Karpas-422 (cell line): Measurements from ENCODE around the gene MTCL1. TPM values are rescaled to one million over a fixed set of nuclear protein-coding genes. Genes with fewer than 3 reads are reported as not detected.

ENCODE experiments used
- DNase-seq: peaks from one replicate; pipeline ENCODE4 v3.0.0-alpha.2; 2015
- H2AFZ ChIP-seq: fragments of 200-600 bp; sonication (generic); 2 replicates; pipeline ENCODE4 v1.6.1; 2014; ENCODE audit warnings: antibody characterized with exemption, low read length, mixed read lengths
- H3K27ac ChIP-seq: fragments of 200-600 bp; sonication (generic); 2 replicates; pipeline ENCODE4 v1.5.1; 2014; ENCODE audit warnings: mild to moderate bottlenecking, low read length, moderate library complexity
- H3K27me3 ChIP-seq: fragments of 200-600 bp; sonication (generic); 2 replicates; pipeline ENCODE4 v1.6.1; 2014; ENCODE audit warnings: low read length, mixed read lengths
- H3K36me3 ChIP-seq: fragments of 200-600 bp; sonication (generic); 2 replicates; pipeline ENCODE4 v1.6.1; 2014; ENCODE audit warnings: low read length, mixed read lengths; ENCODE audit not compliant: insufficient read depth
- H3K4me1 ChIP-seq: fragments of 200-600 bp; sonication (generic); 2 replicates; pipeline ENCODE4 v1.6.1; 2014; ENCODE audit warnings: mild to moderate bottlenecking, low read length, mixed read lengths
- H3K4me2 ChIP-seq: fragments of 200-600 bp; sonication (generic); 2 replicates; pipeline ENCODE4 v1.6.1; 2014; ENCODE audit warnings: low read length, low read depth, mild to moderate bottlenecking; ENCODE audit not compliant: poor library complexity, severe bottlenecking
- H3K4me3 ChIP-seq: fragments of 200-600 bp; sonication (generic); 2 replicates; pipeline ENCODE4 v1.5.1; 2014; ENCODE audit warnings: mild to moderate bottlenecking, antibody characterized with exemption, low read length, mixed read lengths
- H3K79me2 ChIP-seq: fragments of 200-600 bp; sonication (generic); 2 replicates; pipeline ENCODE4 v1.6.1; 2014; ENCODE audit warnings: mild to moderate bottlenecking, low read length, mixed read lengths
- H3K9ac ChIP-seq: fragments of 200-600 bp; sonication (generic); 2 replicates; pipeline ENCODE4 v1.6.0; 2014; ENCODE audit warnings: low read length
- H3K9me2 ChIP-seq: fragments of 200-600 bp; sonication (generic), shearing (Covaris generic); replicated peaks from 2 replicates; pipeline ENCODE4 v1.6.0; 2014; ENCODE audit warnings: mild to moderate bottlenecking, low read length, moderate library complexity; ENCODE audit not compliant: insufficient read depth
- H3K9me3 ChIP-seq: fragments of 300-700, 200-600 bp; sonication (generic); 2 replicates; pipeline ENCODE4 v1.6.1; 2014; ENCODE audit warnings: low read length, mixed read lengths
- H4K20me1 ChIP-seq: fragments of 200-600 bp; sonication (generic); 2 replicates; pipeline ENCODE4 v1.6.1; 2014; ENCODE audit warnings: mild to moderate bottlenecking, antibody characterized with exemption, low read length, low read depth; ENCODE audit not compliant: insufficient read depth
- total RNA-seq: library from RNA; depleted of rRNA; stranded (reverse); fragments of >200 nt; shearing (Covaris generic); gene quantifications from 2 replicates; pipeline ENCODE4 v1.2.3, GENCODE V29; 2014; ENCODE audit warnings: low replicate concordance

MTCL1 gene
- total RNA-seq, 1 experiment from 2014 or later: 2.9 TPM

DNA sequence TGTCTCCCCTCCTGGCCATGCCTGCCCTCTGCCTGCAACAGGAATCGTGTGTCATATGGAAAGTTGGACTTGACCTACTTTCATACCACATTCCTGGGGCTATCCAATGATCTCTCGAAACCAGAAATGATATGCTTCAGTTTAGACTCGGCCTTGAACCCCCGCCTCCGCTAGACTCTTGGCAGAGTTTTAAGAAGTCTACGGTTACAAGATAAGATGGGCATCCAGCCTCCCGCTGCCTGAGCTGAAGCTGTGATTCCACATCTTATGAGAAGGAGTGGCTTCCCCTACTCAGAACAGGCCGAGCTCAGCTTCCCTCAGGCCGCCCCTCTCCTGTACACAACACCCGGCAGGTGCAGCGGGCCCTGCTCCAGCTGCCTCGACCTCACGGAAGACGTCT is 73.9 kb downstream of the MTCL1 start:
- H3K9ac ChIP-seq: no peak overlapping the region
- H3K4me2 ChIP-seq: no peak overlapping the region
- no peak for DNase-seq
- H3K9me2 ChIP-seq: no peaks in the 10 kb centered on the region
- no peaks in the 10 kb centered on the region for H3K36me3 ChIP-seq
- H2AFZ ChIP-seq: no peak overlapping the region
- no peaks in the 10 kb centered on the region for H3K4me1 ChIP-seq
- H3K9me3 ChIP-seq: no peaks in the 10 kb centered on the region
- H4K20me1 ChIP-seq: no peaks in the 10 kb centered on the region
- H3K4me3 ChIP-seq: no peak overlapping the region
- H3K79me2 ChIP-seq: no peaks in the 10 kb centered on the region
- no peak overlapping the region for H3K27ac ChIP-seq
- no peaks in the 10 kb centered on the region for H3K27me3 ChIP-seq

DNA sequence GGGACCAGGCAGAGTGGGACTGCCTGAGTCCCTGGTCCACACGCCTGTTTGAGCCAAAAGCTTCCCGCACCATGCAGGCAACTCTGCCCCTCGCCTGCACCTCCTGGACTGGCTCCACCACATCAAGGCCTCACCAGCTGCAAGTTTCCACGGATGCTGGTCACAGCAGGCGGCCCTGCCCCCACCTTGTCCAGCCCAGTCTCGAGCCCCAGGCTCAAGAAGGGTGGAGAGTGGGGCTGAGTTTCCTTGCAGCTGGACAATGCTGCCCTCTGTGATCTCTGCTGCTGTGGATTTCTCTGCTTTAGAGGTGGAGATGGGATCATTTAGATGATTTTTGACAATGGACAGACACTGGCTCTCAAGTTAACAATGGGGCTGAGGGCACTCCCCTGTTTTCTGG is 74.9 kb downstream of the MTCL1 start:
- H3K9me3 ChIP-seq: no peaks in the 10 kb centered on the region
- no peak overlapping the region for H2AFZ ChIP-seq

DNA sequence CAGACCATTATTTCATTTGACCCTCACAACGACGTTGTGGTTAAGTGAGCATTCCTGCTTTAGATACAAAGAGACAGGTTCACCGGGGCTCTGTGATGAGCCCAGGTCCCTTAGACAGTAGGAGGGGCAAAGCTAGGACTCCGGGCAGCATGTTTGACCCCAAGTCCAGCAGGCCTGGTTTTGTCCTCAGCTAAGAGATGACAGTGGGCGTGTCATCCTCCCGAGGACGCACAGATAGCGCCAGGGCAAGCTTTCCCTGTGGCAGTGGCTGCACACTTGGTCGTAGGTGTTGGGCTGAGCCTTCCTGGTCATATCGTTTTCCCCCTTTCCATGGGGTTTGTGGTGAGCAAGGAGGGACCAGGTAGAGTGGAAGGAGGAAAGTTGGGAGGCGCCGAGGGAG is 76.3 kb downstream of the MTCL1 start:
- H3K9me3 ChIP-seq: no peaks in the 10 kb centered on the region
- no peaks in the 10 kb centered on the region for H3K36me3 ChIP-seq
- H3K4me2 ChIP-seq: no peak overlapping the region
- H3K4me1 ChIP-seq: no peaks in the 10 kb centered on the region
- no peaks in the 10 kb centered on the region for H3K27me3 ChIP-seq
- H3K9ac ChIP-seq: no peak overlapping the region
- no peaks in the 10 kb centered on the region for H3K9me2 ChIP-seq
- H3K4me3 ChIP-seq: no peak overlapping the region
- no peaks in the 10 kb centered on the region for H3K79me2 ChIP-seq
- H2AFZ ChIP-seq: no peak overlapping the region
- H4K20me1 ChIP-seq: no peaks in the 10 kb centered on the region
- DNase-seq: no peak
- no peak overlapping the region for H3K27ac ChIP-seq

More for the DNA sequence above, 74.9 kb downstream of the MTCL1 start:
- Histone ChIP-seq H3K36me3 (no peaks in the 10 kb centered on the region), H3K4me3 (no peak overlapping the region), H3K4me2 (no peak overlapping the region), H4K20me1 (no peaks in the 10 kb centered on the region), H3K27ac (no peak overlapping the region), H3K27me3 (no peaks in the 10 kb centered on the region), H3K9me2 (no peaks in the 10 kb centered on the region), H3K79me2 (no peaks in the 10 kb centered on the region), H3K9ac (no peak overlapping the region), H3K4me1 (no peaks in the 10 kb centered on the region)
- no peak for DNase-seq

- Histone ChIP-seq H3K27me3 (no peaks in the 10 kb centered on the region), H3K36me3 (no peaks in the 10 kb centered on the region), H3K4me3 (no peak overlapping the region), H3K79me2 (no peaks in the 10 kb centered on the region), H3K4me1 (no peaks in the 10 kb centered on the region), H3K9me2 (no peaks in the 10 kb centered on the region), H4K20me1 (no peaks in the 10 kb centered on the region), H2AFZ (no peak overlapping the region), H3K9ac (no peak overlapping the region), H3K9me3 (no peaks in the 10 kb centered on the region), H3K27ac (no peak overlapping the region), H3K4me2 (no peak overlapping the region)
- no peak for DNase-seq
These were observed 78.1 kb downstream of the MTCL1 start for GRCh38 chr18:8783335-8783993.

- Histone ChIP-seq H4K20me1 (no peaks in the 10 kb centered on the region), H3K4me3 (no peak overlapping the region), H3K9me3 (no peaks in the 10 kb centered on the region), H3K36me3 (no peaks in the 10 kb centered on the region), H3K27me3 (no peaks in the 10 kb centered on the region), H3K4me1 (no peaks in the 10 kb centered on the region), H3K79me2 (no peaks in the 10 kb centered on the region), H3K9ac (no peak overlapping the region), H3K4me2 (no peak overlapping the region), H3K27ac (no peak overlapping the region), H3K9me2 (no peaks in the 10 kb centered on the region), H2AFZ (no peak overlapping the region)
- no peak for DNase-seq
These were observed 78.7 kb downstream of the MTCL1 start for GRCh38 chr18:8783994-8784530.

DNA sequence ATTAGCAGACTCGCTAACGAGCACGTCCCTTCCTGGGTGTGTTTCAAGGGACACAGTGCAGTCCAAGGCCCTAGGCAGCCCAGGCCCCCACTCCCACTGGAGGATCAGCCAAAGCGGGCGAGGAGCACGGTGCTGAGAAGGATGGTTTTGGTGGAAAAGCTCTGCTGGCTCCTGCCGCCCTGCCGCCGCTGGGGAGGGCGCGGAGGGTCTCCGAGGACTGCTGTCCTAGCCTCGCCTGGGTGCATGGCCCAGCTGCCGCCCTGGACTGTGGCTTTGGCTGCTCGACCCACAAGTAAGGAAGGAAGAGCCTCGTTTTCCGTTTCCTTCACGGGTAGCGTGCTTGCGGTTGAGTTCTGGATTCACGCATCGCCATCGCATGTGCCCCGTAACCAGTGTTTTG is 79.9 kb downstream of the MTCL1 start:
- Histone ChIP-seq H3K9me2 (no peaks in the 10 kb centered on the region), H3K27me3 (no peaks in the 10 kb centered on the region), H4K20me1 (no peaks in the 10 kb centered on the region), H2AFZ (no peak overlapping the region), H3K4me1 (no peaks in the 10 kb centered on the region), H3K4me2 (no peak overlapping the region), H3K36me3 (no peaks in the 10 kb centered on the region), H3K9ac (no peak overlapping the region), H3K4me3 (no peak overlapping the region), H3K9me3 (no peaks in the 10 kb centered on the region), H3K79me2 (no peaks in the 10 kb centered on the region), H3K27ac (no peak overlapping the region)
- no peak for DNase-seq

DNA sequence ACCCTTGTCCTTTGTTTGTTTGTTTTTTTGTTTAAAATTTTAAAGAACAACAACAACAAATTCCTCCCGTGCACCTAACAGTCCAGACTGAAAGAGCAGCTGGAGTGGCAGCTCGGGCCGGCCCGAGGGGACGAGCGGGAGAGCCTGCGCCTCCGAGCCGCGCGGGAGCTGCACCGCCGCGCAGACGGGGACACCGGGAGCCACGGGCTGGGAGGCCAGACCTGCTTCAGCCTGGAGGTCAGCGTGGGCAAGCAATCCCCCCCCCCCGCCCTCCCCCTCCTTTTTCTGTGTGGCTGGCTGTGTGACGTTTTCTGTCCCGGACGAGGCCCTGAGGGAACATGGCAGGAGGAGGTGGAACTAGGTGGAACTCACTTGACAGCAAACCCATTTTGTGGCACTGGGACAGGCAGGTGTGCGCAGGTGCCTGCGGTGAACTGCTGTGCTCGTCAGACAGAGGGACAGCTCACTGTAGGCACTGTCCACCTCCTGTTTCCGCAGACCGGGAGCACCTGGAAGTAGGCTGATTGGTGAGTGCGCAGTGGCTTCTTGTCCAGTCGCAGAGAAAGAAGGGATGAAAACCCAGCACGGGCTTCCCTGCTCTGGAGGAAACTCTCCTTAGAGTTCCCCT is 80.6 kb downstream of the MTCL1 start:
- no peak overlapping the region for H2AFZ ChIP-seq
- no peak overlapping the region for H3K9ac ChIP-seq
- no peak overlapping the region for H3K4me2 ChIP-seq

GRCh38 chr18:8786483-8787370 is 81.4 kb downstream of the MTCL1 start:
- H3K9me3 ChIP-seq: no peaks in the 10 kb centered on the region
- no peak overlapping the region for H2AFZ ChIP-seq
- no peak overlapping the region for H3K4me2 ChIP-seq

More for the DNA sequence above, 80.6 kb downstream of the MTCL1 start:
- Histone ChIP-seq H3K4me1 (no peaks in the 10 kb centered on the region), H3K9me3 (no peaks in the 10 kb centered on the region), H3K4me3 (no peak overlapping the region), H3K9me2 (no peaks in the 10 kb centered on the region), H3K36me3 (no peaks in the 10 kb centered on the region), H3K79me2 (no peaks in the 10 kb centered on the region), H3K27me3 (no peaks in the 10 kb centered on the region), H4K20me1 (no peaks in the 10 kb centered on the region), H3K27ac (no peak overlapping the region)
- no peak for DNase-seq

More at GRCh38 chr18:8786483-8787370, 81.4 kb downstream of the MTCL1 start:
- DNase-seq: no peak
- H3K4me3 ChIP-seq: no peak overlapping the region
- H3K9me2 ChIP-seq: no peaks in the 10 kb centered on the region
- no peaks in the 10 kb centered on the region for H4K20me1 ChIP-seq
- no peaks in the 10 kb centered on the region for H3K79me2 ChIP-seq
- no peak overlapping the region for H3K27ac ChIP-seq
- H3K36me3 ChIP-seq: no peaks in the 10 kb centered on the region
- no peaks in the 10 kb centered on the region for H3K27me3 ChIP-seq
- no peak overlapping the region for H3K9ac ChIP-seq
- H3K4me1 ChIP-seq: no peaks in the 10 kb centered on the region
